GM21360 (cell line): Measurements from ENCODE around the gene SLC66A1.

Experiments
- ATAC-seq: cut with Tn5 transposase; IDR thresholded peaks from one replicate; pipeline ENCODE4 v1.9.1; 2021; ENCODE audit warnings: mild to moderate bottlenecking, moderate library complexity; ENCODE audit not compliant: unreplicated experiment

SLC66A1 gene

GRCh38 chr1:19342062-19342750 is 30.1 kb downstream of the SLC66A1 start:
- ATAC-seq: no peak

GRCh38 chr1:19342894-19343616 is 30.9 kb downstream of the SLC66A1 start:
- ATAC-seq: no peak

- no peak for ATAC-seq
Observed at GRCh38 chr1:19343617-19344350, 31.7 kb downstream of the SLC66A1 start.

GRCh38 chr1:19344372-19344810 is 32.3 kb downstream of the SLC66A1 start:
- no peak for ATAC-seq

- no peak for ATAC-seq
Observed at GRCh38 chr1:19344831-19345230, 32.7 kb downstream of the SLC66A1 start.

GRCh38 chr1:19345391-19345790 is 33.3 kb downstream of the SLC66A1 start:
- ATAC-seq: no peak

GRCh38 chr1:19346026-19346425 is 33.9 kb downstream of the SLC66A1 start:
- ATAC-seq: no peak

- no peak for ATAC-seq
Observed at GRCh38 chr1:19347533-19348172, 35.5 kb downstream of the SLC66A1 start.

GRCh38 chr1:19348441-19349198 is 36.5 kb downstream of the SLC66A1 start:
- no peak for ATAC-seq

GRCh38 chr1:19349999-19350398 is 37.9 kb downstream of the SLC66A1 start:
- no peak for ATAC-seq

- ATAC-seq: no peak
Observed at GRCh38 chr1:19350566-19350965, 38.4 kb downstream of the SLC66A1 start.

- no peak for ATAC-seq
Observed at GRCh38 chr1:19351873-19352272, 39.7 kb downstream of the SLC66A1 start.

GRCh38 chr1:19352839-19353238 is 40.7 kb downstream of the SLC66A1 start:
- ATAC-seq: no peak

GRCh38 chr1:19353596-19353995 is 41.5 kb downstream of the SLC66A1 start:
- no peak for ATAC-seq

- no peak for ATAC-seq
Observed at GRCh38 chr1:19354531-19354981, 42.4 kb downstream of the SLC66A1 start.

GRCh38 chr1:19356266-19356665 is 44.1 kb downstream of the SLC66A1 start:
- no peak for ATAC-seq

- no peak for ATAC-seq
Observed at GRCh38 chr1:19357299-19357986, 45.3 kb downstream of the SLC66A1 start.

GRCh38 chr1:19358710-19359109 is 46.6 kb downstream of the SLC66A1 start:
- ATAC-seq: no peak

- ATAC-seq: no peak
Observed at GRCh38 chr1:19359357-19359756, 47.2 kb downstream of the SLC66A1 start.

GRCh38 chr1:19360016-19360415 is 47.9 kb downstream of the SLC66A1 start:
- no peak for ATAC-seq
